ENCODE data around the gene TTC6.

Gene TTC6

GRCh38 chr14:37586797-37587130 lies 8.7 kb upstream of the TTC6 start:
- DNase-seq: no peak

DNA sequence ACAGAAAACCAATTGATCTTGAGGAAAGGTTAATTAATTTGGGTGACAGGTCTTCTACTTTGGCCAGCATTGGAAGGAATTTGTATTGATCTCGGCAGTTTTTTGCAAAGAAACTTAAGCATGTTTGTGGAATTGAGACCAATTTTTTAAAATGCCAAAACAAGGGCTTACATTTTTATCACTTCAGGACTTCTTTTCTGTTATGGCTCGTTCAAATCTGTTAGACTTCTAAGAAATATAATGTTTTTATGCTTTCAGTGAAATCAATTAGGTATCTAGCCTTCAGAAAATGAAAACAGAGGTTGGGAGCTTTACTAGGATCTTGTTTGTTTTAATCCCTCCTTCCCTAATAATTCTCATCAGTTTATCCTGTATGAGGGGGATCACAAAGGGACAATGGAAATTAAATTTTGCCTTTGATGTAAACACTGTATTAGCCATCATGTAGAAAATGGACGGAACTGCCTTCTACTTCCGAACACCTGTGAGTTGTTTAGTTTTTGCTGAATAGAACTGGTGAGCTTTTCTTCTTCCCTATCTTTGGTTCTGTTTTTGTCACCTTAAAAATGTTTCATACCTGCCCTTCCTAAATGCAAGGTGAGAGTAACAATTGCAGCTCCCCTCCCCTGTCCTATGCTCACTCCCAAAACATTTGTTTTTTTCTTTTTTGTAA lies 8.2 kb upstream of the TTC6 start:
- DNase-seq: no peak

DNA sequence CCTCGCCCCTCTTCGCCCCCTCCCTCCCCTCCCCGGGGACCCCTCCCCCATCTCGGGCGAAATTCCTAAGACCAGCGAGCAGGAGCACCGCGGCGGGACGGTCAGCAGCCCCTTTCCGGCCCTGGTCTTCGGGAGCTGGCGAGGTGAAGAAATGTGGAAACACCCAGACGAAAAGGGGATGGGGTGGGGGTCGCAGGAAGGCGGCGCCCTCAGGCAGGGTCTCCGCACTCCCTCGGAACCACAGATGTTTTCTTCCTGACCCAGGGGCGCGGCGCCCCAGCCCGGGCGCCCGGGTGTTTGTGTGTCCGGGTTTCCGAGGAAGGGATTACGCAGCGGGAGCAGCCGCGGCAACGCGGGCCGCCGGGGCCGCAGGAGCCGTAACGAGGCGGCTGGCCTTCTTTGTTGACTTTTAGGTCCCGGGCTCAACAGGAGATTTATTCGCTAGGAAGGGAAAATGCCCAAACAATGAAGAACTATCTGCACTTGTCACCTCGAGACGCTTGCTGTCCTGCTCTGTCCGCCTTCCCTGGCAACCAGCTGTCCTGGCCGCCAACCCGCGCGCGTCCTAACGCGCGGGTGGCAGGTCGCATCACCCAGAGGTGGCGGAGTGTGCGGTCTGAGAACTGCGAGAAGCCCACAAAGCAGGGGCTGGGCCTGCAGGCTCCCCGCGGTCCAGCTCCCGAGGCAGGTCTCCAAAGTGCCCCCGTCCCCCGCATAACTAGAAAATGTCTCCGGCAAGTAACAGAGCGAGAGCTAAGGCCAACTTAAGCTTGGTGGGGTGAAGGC lies 7.4 kb upstream of the TTC6 start:
- no peak for DNase-seq

DNA sequence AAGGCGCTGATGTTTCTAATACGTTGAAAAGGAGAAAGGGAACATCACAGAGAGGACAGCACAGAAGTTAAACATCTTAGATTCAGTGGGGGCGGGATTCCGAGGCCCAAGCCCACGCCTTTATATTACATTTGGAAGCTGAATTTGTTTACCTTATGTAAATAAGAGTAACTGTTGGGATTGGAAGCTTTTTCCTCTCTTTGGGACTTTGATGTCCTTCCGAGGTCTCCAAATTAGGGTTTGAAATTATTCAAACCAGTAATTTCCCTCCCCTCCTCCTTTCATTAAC lies 6.8 kb upstream of the TTC6 start:
- no peak for DNase-seq

GRCh38 chr14:37588956-37589714 lies 6.3 kb upstream of the TTC6 start:
- DNase-seq: no peak

DNA sequence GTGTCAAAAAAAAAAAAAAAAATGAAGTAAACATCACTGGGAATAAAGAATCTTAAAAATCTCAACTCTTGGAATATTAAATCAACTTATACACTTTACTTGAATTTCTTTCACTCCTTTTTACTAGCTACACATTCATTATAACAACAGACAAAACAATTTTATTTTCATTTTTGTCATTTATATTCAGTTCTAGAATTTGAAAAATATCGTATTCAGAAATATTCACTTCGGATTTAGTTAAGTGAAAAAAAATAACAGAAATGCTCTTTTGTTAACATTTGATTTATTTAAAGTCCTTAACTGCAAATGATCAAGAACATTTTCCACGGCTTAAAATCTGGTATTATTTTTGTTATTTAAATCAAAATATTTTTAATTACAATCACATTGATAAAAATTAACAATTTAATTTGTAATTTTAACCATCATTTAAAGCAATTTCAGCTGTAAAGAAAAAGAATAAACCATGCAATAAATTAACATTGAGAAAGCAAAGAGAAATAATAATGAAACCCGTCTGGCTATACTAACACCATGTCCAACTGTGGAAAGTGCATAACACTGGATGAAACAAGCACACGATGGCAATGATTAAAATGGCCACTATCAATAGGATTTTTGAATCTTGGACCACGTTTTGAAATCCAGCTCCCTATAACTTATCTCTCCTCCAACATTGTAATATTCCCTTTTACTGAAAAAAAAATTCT lies 5.6 kb upstream of the TTC6 start:
- DNase-seq: no peak

GRCh38 chr14:37590428-37591139 lies 4.8 kb upstream of the TTC6 start:
- DNase-seq: no peak

- DNase-seq: no peak
Observed at GRCh38 chr14:37591311-37591940, 4.0 kb upstream of the TTC6 start.

DNA sequence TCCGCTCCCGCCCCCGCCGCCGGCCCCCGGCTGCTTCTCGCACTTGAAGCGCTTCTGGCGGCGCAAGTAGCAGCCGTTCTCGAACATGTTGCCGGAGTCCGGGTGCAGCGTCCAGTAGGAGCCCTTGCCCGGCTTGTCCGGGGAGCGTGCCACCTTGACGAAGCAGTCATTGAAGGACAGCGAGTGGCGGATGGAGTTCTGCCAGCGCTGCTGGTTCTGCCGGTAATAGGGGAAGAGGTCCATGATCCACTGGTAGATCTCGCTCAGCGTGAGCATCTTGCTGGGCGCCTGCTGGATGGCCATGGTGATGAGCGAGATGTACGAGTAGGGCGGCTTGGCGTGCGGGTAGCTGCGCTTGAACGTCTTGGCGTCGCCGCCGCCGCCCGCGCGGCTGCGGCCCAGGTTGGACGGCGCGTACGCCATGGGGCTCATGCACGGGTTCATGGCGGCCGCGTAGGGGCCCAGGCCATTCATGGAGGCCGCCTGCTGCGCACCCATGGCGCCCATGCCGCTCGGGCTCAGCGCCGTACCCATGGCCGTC lies 3.4 kb upstream of the TTC6 start:
- no peak for DNase-seq

- DNase-seq: no peak
Observed at GRCh38 chr14:37592482-37593408, 2.7 kb upstream of the TTC6 start.

DNA sequence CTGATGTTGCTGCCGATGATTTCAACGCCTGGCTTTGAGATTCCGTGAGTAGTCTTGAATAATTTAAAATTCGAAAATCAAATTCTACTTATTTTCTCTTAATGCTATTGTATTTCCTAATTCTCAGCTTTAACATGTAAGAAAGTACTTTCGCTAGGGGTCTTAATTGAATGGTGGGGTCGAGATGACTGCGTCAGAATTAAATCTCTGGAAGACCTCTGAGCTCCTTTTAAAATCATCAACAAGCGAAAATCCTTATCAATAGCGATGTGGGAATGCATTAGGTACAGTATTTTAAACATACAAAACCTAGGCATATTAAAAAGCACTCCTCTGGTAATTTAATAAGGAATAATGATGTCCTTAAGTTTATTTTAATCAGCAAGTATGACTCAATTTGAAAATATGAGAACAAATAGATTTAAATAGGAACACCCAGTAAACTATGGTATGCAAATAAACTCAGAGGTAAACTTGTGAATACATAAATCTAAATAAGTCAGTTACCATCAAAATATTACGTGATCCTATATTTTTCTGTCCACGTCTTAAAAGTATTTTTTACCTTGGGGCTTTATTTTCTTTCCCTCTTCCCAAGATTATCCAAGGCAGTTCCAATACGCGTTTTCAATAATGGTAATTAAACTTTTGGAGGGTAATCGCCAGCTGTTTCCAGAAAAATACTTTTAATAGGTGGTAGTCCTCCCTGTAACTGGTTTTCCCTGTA lies 1.8 kb upstream of the TTC6 start:
- DNase-seq: no peak

GRCh38 chr14:37594238-37594970 lies 1.0 kb upstream of the TTC6 start:
- peak; percentile 93 for DNase-seq

DNA sequence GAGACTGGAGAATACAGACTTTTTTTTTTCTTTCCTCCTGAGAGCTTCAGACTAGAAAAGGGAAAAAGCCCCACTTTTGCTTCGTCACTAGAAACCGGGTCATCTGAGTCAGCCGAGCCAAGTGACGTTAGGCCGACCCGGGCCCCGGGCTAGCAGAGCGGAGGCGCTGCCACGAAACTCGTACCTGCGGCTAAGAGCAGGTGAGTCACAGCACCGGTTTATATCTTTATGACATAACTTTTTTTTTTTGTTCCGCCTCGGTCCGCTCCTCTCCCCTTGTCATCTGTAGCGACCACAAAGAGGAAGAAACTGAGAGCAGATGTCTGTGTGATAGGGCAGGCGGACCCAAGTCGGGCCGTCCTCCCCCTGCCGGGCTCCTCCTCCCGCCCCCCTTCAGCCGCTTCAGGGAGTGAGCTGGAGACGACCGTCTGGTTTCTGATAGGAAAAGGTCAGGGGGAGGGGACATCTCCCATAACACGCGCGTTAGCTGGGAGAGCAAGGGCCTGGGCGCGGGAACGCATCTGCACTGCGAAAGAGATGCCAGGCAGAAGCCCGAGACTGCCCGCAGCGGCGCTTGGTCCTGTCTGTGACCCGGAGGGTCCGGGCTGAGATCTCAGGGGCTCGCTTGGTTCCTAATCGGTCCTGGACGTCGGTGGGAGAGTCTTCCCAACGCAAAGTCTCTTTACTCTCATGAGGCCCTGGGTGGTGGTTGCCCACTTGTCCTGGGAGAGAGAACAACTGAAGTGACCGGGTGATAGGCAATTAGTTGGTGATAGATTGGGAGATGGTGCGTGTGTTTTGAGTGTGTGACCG lies 586 bp downstream of the TTC6 start:
- peak; percentile 92 for DNase-seq

GRCh38 chr14:37596790-37597472 lies 1.5 kb downstream of the TTC6 start:
- DNase-seq: no peak

GRCh38 chr14:37597538-37597913 lies 2.1 kb downstream of the TTC6 start:
- no peak for DNase-seq

- DNase-seq: no peak
Observed at GRCh38 chr14:37597914-37598746, 2.7 kb downstream of the TTC6 start.
